ENCODE results near the gene FUBP1. TPM values are rescaled to one million over a fixed set of nuclear protein-coding genes. Genes with fewer than 3 reads are reported as not detected.

The FUBP1 gene
- total RNA-seq, 6 experiments from 2014 or later, result 21.7 to 38.5 (median 35.6) TPM

GRCh38 chr1:77991638-77992037 is 12.8 kb upstream of the FUBP1 start:
- ATAC-seq, result peak in 1 of 4 donors; percentile 41

DNA sequence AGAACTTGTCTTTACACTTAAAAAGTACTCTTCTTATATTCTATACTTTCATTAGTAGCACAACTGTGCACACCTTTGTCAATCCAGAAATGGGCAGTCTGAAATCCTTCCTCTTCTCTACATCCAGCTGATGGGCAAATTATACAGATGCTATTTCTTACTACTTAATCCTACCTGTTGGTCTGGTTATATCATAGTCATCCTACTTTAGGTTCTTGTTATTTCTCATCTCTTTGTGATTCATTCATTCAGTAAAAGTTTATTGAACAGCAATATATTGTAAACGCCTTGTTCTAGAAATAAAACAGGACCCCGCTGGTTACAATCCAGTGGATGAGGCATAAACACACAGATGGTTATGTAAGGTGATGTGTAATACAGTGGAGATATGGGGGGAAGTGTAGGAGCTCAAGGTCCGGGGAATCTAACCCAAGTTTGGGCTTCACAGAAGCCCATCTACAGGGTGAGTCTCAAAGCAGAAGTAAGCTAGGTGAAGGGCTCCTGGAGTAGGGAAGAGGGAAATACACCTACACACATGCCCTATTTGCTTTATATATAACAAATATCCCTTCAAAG is 11.8 kb upstream of the FUBP1 start:
- Histone ChIP-seq H3K4me1 (no peaks in the 10 kb centered on the region), H3K36me3 (no peaks in the 10 kb centered on the region), H3K4me3 (no peak overlapping the region), H3K27me3 (no peaks in the 10 kb centered on the region), H3K9me3 (no peaks in the 10 kb centered on the region), H3K27ac (no peak overlapping the region)
- no peak for TF ChIP-seq POLR2A (IDR thresholded peaks at IDR 0.05)
- 93% methylated on average over 3 of the region's 3 CpGs for WGBS (ENCODE audit: insufficient coverage, low coverage, low lambda C conversion rate, missing lambda C conversion rate)
- ATAC-seq (no peak), DNase-seq (no peak)
- intact Hi-C loops (cut with DNase I), result no loop called here

More at GRCh38 chr1:77991638-77992037, 12.8 kb upstream of the FUBP1 start:
- H3K9me3 ChIP-seq, result no peaks in the 10 kb centered on the region
- H3K27ac ChIP-seq, result no peak overlapping the region
- DNase-seq, result no peak
- intact Hi-C loops (cut with DNase I), result no loop called here
- no peaks in the 10 kb centered on the region for H3K4me1 ChIP-seq
- TF ChIP-seq POLR2A (IDR thresholded peaks at IDR 0.05) (no peak), CTCF (IDR thresholded peaks at IDR 0.05) (no peak)
- no peak overlapping the region for H3K4me3 ChIP-seq
- H3K27me3 ChIP-seq, result no peaks in the 10 kb centered on the region
- H3K36me3 ChIP-seq, result no peaks in the 10 kb centered on the region

- Histone ChIP-seq H3K9me3 (no peaks in the 10 kb centered on the region), H3K36me3 (no peaks in the 10 kb centered on the region), H3K27me3 (no peaks in the 10 kb centered on the region), H3K4me1 (no peaks in the 10 kb centered on the region), H3K27ac (no peak overlapping the region), H3K4me3 (no peak overlapping the region)
- ATAC-seq, result no peak
- WGBS (ENCODE audit: insufficient coverage, low coverage, low lambda C conversion rate, missing lambda C conversion rate), result 83% methylated on average over 2 of the region's 2 CpGs
- TF ChIP-seq POLR2A (IDR thresholded peaks at IDR 0.05), result no peak
- no peak for TF ChIP-seq CTCF (IDR thresholded peaks at IDR 0.05)
- intact Hi-C loops (cut with DNase I), result no loop called here
- DNase-seq, result no peak
Observed at GRCh38 chr1:77989744-77990143, 10.9 kb upstream of the FUBP1 start.

DNA sequence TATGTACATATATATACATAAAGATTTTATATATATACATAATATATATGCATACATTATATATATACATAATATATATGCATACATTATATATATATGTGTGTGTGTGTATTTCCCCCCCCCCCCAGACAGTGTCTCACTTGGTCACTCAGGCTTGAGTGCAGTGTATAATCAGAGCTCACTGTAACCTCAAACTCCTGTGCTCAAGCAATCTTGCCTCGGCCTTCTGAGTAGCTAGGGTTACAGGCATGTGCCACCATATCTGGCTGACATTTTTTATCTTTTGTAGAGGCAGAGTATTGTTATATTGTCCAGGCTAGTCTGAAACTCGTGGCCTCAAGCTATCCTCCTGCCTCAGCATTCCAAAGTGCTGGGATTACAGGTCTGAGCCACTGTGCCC is 9.0 kb upstream of the FUBP1 start:
- H3K27ac ChIP-seq, result no peak overlapping the region
- WGBS (ENCODE audit: insufficient coverage, low coverage, low lambda C conversion rate, missing lambda C conversion rate), result 87% methylated on average over 2 of the region's 2 CpGs
- H3K27me3 ChIP-seq, result no peaks in the 10 kb centered on the region
- no peak overlapping the region for H3K4me3 ChIP-seq
- peaks cover 0 to 4% (median 0%) of the 10 kb centered on the region in 4 donors for H3K4me1 ChIP-seq
- H3K36me3 ChIP-seq, result no peaks in the 10 kb centered on the region
- DNase-seq (no peak), ATAC-seq (no peak)
- TF ChIP-seq CTCF (IDR thresholded peaks at IDR 0.05) (no peak), POLR2A (IDR thresholded peaks at IDR 0.05) (no peak)
- H3K9me3 ChIP-seq, result no peaks in the 10 kb centered on the region
- intact Hi-C loops (cut with DNase I), result no loop called here

- TF ChIP-seq CTCF (IDR thresholded peaks at IDR 0.05) (no peak), POLR2A (IDR thresholded peaks at IDR 0.05) (no peak)
- H3K9me3 ChIP-seq, result no peaks in the 10 kb centered on the region
- H3K27ac ChIP-seq, result no peak overlapping the region
- H3K4me3 ChIP-seq, result no peak overlapping the region
- H3K36me3 ChIP-seq, result no peaks in the 10 kb centered on the region
- intact Hi-C loops (cut with DNase I), result no loop called here
- no peak for DNase-seq
- no peak for ATAC-seq
- H3K4me1 ChIP-seq, result peaks cover 0 to 4% (median 0%) of the 10 kb centered on the region in 4 donors
- no peaks in the 10 kb centered on the region for H3K27me3 ChIP-seq
Observed at GRCh38 chr1:77986810-77987209, 7.9 kb upstream of the FUBP1 start.

Data from right lobe of liver (tissue), 6 donors.